SK-N-SH (cell line): ENCODE data around the gene DOCK4. TPM values are rescaled to one million over a fixed set of nuclear protein-coding genes. Genes with fewer than 3 reads are reported as not detected.

Experiments
- CTCF ChIA-PET: fragments of 300-600, 350-600 bp; formaldehyde crosslinking; extraction: SDS; loops from one replicate; lab custom pipeline; 2021; lab: Yijun Ruan, JAX
- POLR2A ChIA-PET: fragments of 350-600 bp; sonication (Branson Sonifier 250); formaldehyde crosslinking; extraction: SDS; loops from one replicate; lab custom pipeline; 2020; ENCODE audit warnings: antibody characterized with exemption, inconsistent platforms; lab: Yijun Ruan, JAX
- DNase-seq: peaks from one replicate; pipeline ENCODE4 v3.0.0; 2012
- H2AFZ ChIP-seq: fragments of 200-600 bp; sonication (generic); 2 replicates; pipeline ENCODE4 v1.8.1; 2016; ENCODE audit warnings: antibody characterized with exemption, mild to moderate bottlenecking, low read depth
- H3F3A ChIP-seq: fragments of 200-600 bp; sonication (generic); replicated peaks from 2 replicates; pipeline ENCODE3; 2016; ENCODE audit warnings: antibody characterized with exemption, mild to moderate bottlenecking; ENCODE audit not compliant: insufficient read depth
- H3K27ac ChIP-seq, 2 experiments: fragments of 200-500 bp in 1 of 2; fragments of 200-600 bp in 1 of 2; sonication (Bioruptor generic) in 1 of 2; sonication (generic), shearing (Covaris generic) in 1 of 2; 2 replicates each; pipeline versions ENCODE4 v1.5.1 to v1.6.1; 2014 to 2016; ENCODE audit warnings: low read depth in 2 of 2, inconsistent platforms in 1 of 2, low read length in 1 of 2, mild to moderate bottlenecking in 1 of 2, mixed read lengths in 1 of 2
- H3K27me3 ChIP-seq: fragments of 200-600 bp; sonication (generic), shearing (Covaris generic); 2 replicates; pipeline ENCODE4 v1.6.1; 2016; ENCODE audit warnings: mixed run types; ENCODE audit not compliant: insufficient read depth
- H3K36me3 ChIP-seq, 2 experiments: fragments of 200-500 bp in 1 of 2; fragments of 200-600 bp in 1 of 2; sonication (Bioruptor generic) in 1 of 2; sonication (generic) in 1 of 2; replicated peaks in 1 of 2; 2 replicates each; pipeline versions ENCODE3 to v1.5.1; 2014 to 2016; ENCODE audit warnings: low read length in 1 of 2, mild to moderate bottlenecking in 1 of 2; ENCODE audit not compliant: insufficient read depth in 2 of 2, control insufficient read depth in 1 of 2
- H3K4me1 ChIP-seq, 2 experiments: fragments of 200-500 bp in 1 of 2; fragments of 200-600 bp in 1 of 2; sonication (Bioruptor generic) in 1 of 2; sonication (generic), shearing (Covaris generic) in 1 of 2; 2 replicates each; pipeline versions ENCODE4 v1.5.1 to v1.6.1; 2014 to 2016; ENCODE audit warnings: low read depth in 1 of 2, low read length in 1 of 2, mixed run types in 1 of 2; ENCODE audit not compliant: insufficient read depth in 2 of 2, control insufficient read depth in 1 of 2
- H3K4me2 ChIP-seq: fragments of 200-600 bp; sonication (generic), shearing (Covaris generic); 2 replicates; pipeline ENCODE4 v1.6.1; 2017; ENCODE audit warnings: mixed run types
- H3K4me3 ChIP-seq, 2 experiments: fragments of 200-500 bp in 1 of 2; fragments of 200-600 bp in 1 of 2; sonication (Bioruptor generic) in 1 of 2; sonication (generic), shearing (Covaris generic) in 1 of 2; 2 replicates each; pipeline versions ENCODE4 v1.5.1 to v1.8.1; 2014 to 2016; ENCODE audit warnings: low read depth in 2 of 2, inconsistent platforms in 1 of 2, low read length in 1 of 2, mild to moderate bottlenecking in 1 of 2, mixed read lengths in 1 of 2, moderate library complexity in 1 of 2
- H3K79me2 ChIP-seq: fragments of 200-600 bp; sonication (generic); 2 replicates; pipeline ENCODE4 v1.8.1; 2017; ENCODE audit warnings: mild to moderate bottlenecking; ENCODE audit not compliant: insufficient read depth
- H3K9ac ChIP-seq: fragments of 200-600 bp; sonication (generic); 2 replicates; pipeline ENCODE4 v1.6.1; 2017; ENCODE audit warnings: mixed run types
- H3K9me2 ChIP-seq: fragments of 200-600 bp; sonication (generic); 2 replicates; pipeline ENCODE4 v1.6.1; 2017; ENCODE audit warnings: mixed run types
- H3K9me3 ChIP-seq: fragments of 200-600 bp; sonication (generic); 2 replicates; pipeline ENCODE4 v1.6.1; 2017; ENCODE audit warnings: mixed run types, mild to moderate bottlenecking, moderate library complexity
- H4K20me1 ChIP-seq: fragments of 200-600 bp; sonication (generic); 2 replicates; pipeline ENCODE4 v1.6.1; 2017; ENCODE audit warnings: mild to moderate bottlenecking, mixed run types; ENCODE audit not compliant: insufficient read depth
- CHD2 ChIP-seq: fragments of 150-350 bp; IDR thresholded peaks from 2 replicates; pipeline ENCODE4 v1.6.1; 2018; ENCODE audit warnings: low read length; ENCODE audit not compliant: partially characterized antibody
- EP300 ChIP-seq, 2 experiments: IDR thresholded peaks; 2 replicates each; pipeline versions ENCODE4 v1.4.0 to v1.6.1; 2012; ENCODE audit warnings: borderline replicate concordance in 1 of 2, low read depth in 1 of 2, low read length in 1 of 2
- EZH2phosphoT487 ChIP-seq: fragments of 200-600 bp; sonication (generic); IDR thresholded peaks from 2 replicates; pipeline ENCODE4 v1.6.1; 2017; ENCODE audit warnings: low read depth, mixed run types, mild to moderate bottlenecking, antibody characterized with exemption, moderate library complexity, borderline replicate concordance
- FOSL2 ChIP-seq: IDR thresholded peaks from 2 replicates; pipeline ENCODE4 v1.4.0; 2012; ENCODE audit warnings: low read depth, mild to moderate bottlenecking, moderate library complexity, borderline replicate concordance
- FOXJ3 ChIP-seq: sonication (generic); formaldehyde crosslinking; IDR thresholded peaks from 2 replicates; pipeline ENCODE4 v1.5.1; 2020; ENCODE audit warnings: mild to moderate bottlenecking, missing genetic modification reagents
- GABPA ChIP-seq: IDR thresholded peaks from 2 replicates; pipeline ENCODE4 v1.4.0; 2012; ENCODE audit warnings: low read depth, mild to moderate bottlenecking
- NFIC ChIP-seq: IDR thresholded peaks from 2 replicates; pipeline ENCODE4 v1.4.0; 2012; ENCODE audit warnings: borderline replicate concordance
- RAD21 ChIP-seq: IDR thresholded peaks from 2 replicates; pipeline ENCODE4 v1.6.1; 2012; ENCODE audit warnings: mild to moderate bottlenecking, low read length
- REST ChIP-seq: IDR thresholded peaks from 2 replicates; pipeline ENCODE4 v1.6.1; 2012; ENCODE audit warnings: mild to moderate bottlenecking, low read depth, low read length, moderate library complexity
- RXRA ChIP-seq: IDR thresholded peaks from 2 replicates; pipeline ENCODE4 v1.4.0; 2012; ENCODE audit warnings: low read depth, mild to moderate bottlenecking, borderline replicate concordance
- TCF12 ChIP-seq: IDR thresholded peaks from 2 replicates; pipeline ENCODE4 v1.4.0; 2012
- YY1 ChIP-seq: IDR thresholded peaks from 2 replicates; pipeline ENCODE4 v1.4.0; 2012; ENCODE audit warnings: low read depth, mild to moderate bottlenecking
- WGBS: methylation state at CpG from one replicate; pipeline ENCODE4 v1.1.6; 2017; ENCODE audit warnings: low lambda C conversion rate; 5-methylcytosine and 5-hydroxymethylcytosine counted together
- polyA plus RNA-seq, 3 experiments: library from polyadenylated mRNA; depleted of rRNA; stranded (reverse); fragments of >200 nt; gene quantifications; 2 replicates each; pipeline ENCODE4 v1.2.3, GENCODE V29; 2012
- TF ChIP-seq, protein P1 (sequence below): fragments of 200-600 bp; sonication (generic); IDR thresholded peaks from 2 replicates; pipeline ENCODE4 v1.6.1; 2017; ENCODE audit warnings: antibody characterized with exemption, mild to moderate bottlenecking, moderate library complexity

The DOCK4 gene
- polyA plus RNA-seq, 1 of the 3 experiments (the other 2 are of a cell fraction): 8.5 TPM

DNA sequence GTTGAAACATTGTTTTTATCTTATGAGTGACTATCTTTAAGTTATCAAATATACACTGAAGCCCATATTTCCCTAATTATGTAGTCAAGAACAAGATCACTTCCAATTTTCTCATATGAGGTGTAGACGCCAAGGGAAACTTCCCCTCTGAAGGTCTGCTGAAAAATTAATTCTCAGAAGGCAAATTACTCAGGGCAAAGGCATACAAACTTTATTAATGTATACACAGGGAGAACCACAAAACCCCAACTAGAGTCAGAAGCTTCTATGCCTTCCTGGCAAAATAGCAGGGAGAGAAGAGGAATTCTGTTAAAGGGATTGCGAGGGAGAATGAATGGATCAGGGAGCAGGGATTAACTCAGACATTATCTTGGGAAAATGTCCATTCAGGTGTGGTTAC, 83.4 kb downstream of the DOCK4 start (continued):
- TF ChIP-seq, protein P1, sequence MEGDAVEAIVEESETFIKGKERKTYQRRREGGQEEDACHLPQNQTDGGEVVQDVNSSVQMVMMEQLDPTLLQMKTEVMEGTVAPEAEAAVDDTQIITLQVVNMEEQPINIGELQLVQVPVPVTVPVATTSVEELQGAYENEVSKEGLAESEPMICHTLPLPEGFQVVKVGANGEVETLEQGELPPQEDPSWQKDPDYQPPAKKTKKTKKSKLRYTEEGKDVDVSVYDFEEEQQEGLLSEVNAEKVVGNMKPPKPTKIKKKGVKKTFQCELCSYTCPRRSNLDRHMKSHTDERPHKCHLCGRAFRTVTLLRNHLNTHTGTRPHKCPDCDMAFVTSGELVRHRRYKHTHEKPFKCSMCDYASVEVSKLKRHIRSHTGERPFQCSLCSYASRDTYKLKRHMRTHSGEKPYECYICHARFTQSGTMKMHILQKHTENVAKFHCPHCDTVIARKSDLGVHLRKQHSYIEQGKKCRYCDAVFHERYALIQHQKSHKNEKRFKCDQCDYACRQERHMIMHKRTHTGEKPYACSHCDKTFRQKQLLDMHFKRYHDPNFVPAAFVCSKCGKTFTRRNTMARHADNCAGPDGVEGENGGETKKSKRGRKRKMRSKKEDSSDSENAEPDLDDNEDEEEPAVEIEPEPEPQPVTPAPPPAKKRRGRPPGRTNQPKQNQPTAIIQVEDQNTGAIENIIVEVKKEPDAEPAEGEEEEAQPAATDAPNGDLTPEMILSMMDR: no peak
- no peak for TF ChIP-seq RAD21
- no peak for TF ChIP-seq YY1
- TF ChIP-seq, all 33 proteins: peak for 0

DNA sequence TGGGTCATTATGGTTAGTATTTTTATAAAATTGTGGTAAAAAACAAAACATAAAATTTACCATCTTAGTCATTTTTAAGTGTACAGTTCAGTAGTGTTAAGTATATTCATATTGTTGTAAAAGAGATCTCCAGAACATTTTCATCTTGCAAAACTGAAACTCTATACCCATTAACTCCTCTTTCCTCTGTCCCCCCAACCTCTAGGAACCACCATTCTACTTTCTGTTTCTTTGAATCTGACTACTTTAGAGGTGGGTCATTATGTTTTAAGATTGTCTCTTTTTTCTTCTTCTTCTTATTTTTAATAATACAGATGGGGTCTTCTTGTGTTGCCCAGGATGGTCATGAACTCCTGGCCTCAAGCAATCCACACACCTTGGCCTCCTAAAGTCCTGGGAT, 84.1 kb downstream of the DOCK4 start:
- Histone ChIP-seq H3K36me3 (no peaks in the 10 kb centered on the region), H3K9me3 (no peaks in the 10 kb centered on the region), H3K4me3 (no peak overlapping the region), H3K79me2 (no peaks in the 10 kb centered on the region), H3K9ac (no peak overlapping the region), H3K4me1 (no peaks in the 10 kb centered on the region; a peak in 1 of 4 replicates), H3F3A (peaks cover 3% of the 10 kb centered on the region), H3K4me2 (no peak overlapping the region), H2AFZ (no peak overlapping the region), H4K20me1 (no peaks in the 10 kb centered on the region), H3K9me2 (no peaks in the 10 kb centered on the region), H3K27ac (no peak overlapping the region), H3K27me3 (no peaks in the 10 kb centered on the region)
- CTCF ChIA-PET: interaction anchor here (0.9 kb wide), 1 partner anchor 11 kb away, joined by 3 read pairs; no protein-coding TSS in a partner anchor
- no peak for TF ChIP-seq FOSL2
- no peak for TF ChIP-seq RXRA
- no peak for TF ChIP-seq YY1
- no peak for DNase-seq
- POLR2A ChIA-PET: no interaction called here

DNA sequence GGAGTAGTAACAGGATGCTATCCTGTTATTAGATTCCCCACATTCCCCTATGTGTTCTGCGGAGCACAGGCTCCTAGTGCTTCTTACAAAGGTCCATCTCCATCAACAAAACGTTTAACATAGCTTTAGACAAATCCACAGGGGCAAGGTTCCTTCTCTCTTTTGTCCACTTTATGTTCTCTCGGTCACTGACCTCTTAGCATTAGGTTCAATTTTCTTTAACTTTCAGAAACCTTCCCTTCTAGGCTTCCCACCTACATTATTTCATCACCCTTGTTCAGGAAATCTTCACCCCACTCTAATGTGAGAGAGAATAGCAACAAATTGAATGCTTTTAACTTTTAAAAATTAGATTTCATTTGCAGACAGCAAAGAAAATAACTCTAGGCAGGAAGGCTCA, 84.9 kb downstream of the DOCK4 start:
- no peaks in the 10 kb centered on the region for H3K9me2 ChIP-seq
- H3F3A ChIP-seq: peaks cover 3% of the 10 kb centered on the region
- no peak overlapping the region for H3K4me3 ChIP-seq
- H2AFZ ChIP-seq: no peak overlapping the region
- no peaks in the 10 kb centered on the region for H3K79me2 ChIP-seq
- H3K9me3 ChIP-seq: no peaks in the 10 kb centered on the region
- no peak for DNase-seq
- no peak overlapping the region for H3K4me2 ChIP-seq
- TF ChIP-seq EP300 (IDR thresholded peaks at IDR 0.05; ENCODE audit: borderline replicate concordance in 1 of 2, low read depth in 1 of 2, low read length in 1 of 2) (no peak), EZH2phosphoT487 (no peak), CHD2 (no peak), GABPA (no peak), TCF12 (no peak), REST (no peak), NFIC (no peak), FOXJ3 (CRISPR knock-in tag) (no peak)
- H4K20me1 ChIP-seq: no peaks in the 10 kb centered on the region
- H3K27ac ChIP-seq: peak overlapping the region in 1 of 2 experiments; percentile 17; a peak in 1 of 4 replicates
- no peak overlapping the region for H3K9ac ChIP-seq
- CTCF ChIA-PET: interaction anchor here (2.2 kb wide), 1 partner anchor 12 kb away, joined by 6 read pairs; no protein-coding TSS in a partner anchor
- no peaks in the 10 kb centered on the region; a peak in 1 of 4 replicates for H3K4me1 ChIP-seq
- WGBS: 80% methylated on average over 3 of the region's 3 CpGs
- H3K36me3 ChIP-seq: no peaks in the 10 kb centered on the region
- POLR2A ChIA-PET: no interaction called here
- H3K27me3 ChIP-seq: no peaks in the 10 kb centered on the region
